ENCODE results near the gene SRGN.

DNA sequence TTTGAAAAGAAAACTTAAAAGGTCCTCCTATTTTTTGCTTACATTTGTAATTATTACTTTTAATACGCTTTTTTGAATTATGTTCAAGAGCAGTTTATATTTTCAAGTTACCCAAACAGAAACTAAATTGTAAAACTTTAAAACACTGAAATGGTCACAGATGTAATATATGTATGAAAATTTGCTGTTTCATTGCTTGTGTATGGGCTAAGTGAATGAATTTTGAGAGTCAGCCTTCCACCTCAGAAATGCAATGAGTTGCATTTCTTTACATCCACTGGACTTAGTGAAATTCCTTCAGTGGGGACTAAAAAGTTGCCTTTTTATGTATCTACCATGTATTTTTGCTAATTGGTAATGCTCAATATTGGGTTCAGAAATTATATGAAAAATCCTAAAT, 37.7 kb downstream of the SRGN start:
- no peak for TF ChIP-seq EZH2 (IDR thresholded peaks at IDR 0.05; ENCODE audit: low read length, missing control alignments)
- TF ChIP-seq, protein P1, sequence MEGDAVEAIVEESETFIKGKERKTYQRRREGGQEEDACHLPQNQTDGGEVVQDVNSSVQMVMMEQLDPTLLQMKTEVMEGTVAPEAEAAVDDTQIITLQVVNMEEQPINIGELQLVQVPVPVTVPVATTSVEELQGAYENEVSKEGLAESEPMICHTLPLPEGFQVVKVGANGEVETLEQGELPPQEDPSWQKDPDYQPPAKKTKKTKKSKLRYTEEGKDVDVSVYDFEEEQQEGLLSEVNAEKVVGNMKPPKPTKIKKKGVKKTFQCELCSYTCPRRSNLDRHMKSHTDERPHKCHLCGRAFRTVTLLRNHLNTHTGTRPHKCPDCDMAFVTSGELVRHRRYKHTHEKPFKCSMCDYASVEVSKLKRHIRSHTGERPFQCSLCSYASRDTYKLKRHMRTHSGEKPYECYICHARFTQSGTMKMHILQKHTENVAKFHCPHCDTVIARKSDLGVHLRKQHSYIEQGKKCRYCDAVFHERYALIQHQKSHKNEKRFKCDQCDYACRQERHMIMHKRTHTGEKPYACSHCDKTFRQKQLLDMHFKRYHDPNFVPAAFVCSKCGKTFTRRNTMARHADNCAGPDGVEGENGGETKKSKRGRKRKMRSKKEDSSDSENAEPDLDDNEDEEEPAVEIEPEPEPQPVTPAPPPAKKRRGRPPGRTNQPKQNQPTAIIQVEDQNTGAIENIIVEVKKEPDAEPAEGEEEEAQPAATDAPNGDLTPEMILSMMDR (conservative IDR thresholded peaks at IDR 0.05 in 1 of 2, IDR thresholded peaks at IDR 0.05 in 1 of 2; ENCODE audit: low read depth in 1 of 2, low read length in 2 of 2) = no peak
